Natural killer cell treated with Interleukin-12 subunit alpha and Interleukin-12 subunit beta and Interleukin-15 and Interleukin-18, amount 100 ng/mL, for 72 hours (primary cell): ENCODE data around the gene CNGA1. TPM values are rescaled to one million over a fixed set of nuclear protein-coding genes. Genes with fewer than 3 reads are reported as not detected.
"Not testable (repeated sequence)": the region's sequence is repeated elsewhere in the genome, so short reads cannot be mapped to it uniquely, and the experiment has no call there.

Experiments used
- ATAC-seq, 2 donors: fragments of 150-1000 bp; cut with Tn5 transposase in 1 of 2; sonication (Bioruptor Pico), chemical (Tn5 transposase) in 1 of 2; 2 replicates each; pipeline ENCODE4 v1.10.0; 2021
- DNase-seq: peaks from one replicate; pipeline ENCODE4 v3.0.0; 2022; ENCODE audit warnings: low spot score
- H3K27ac Mint-ChIP-seq, 2 donors: 1 replicate in 1 of 2; 2 replicates in 1 of 2; pipeline ENCODE4 v1.8.0; 2022; ENCODE audit warnings: mixed read lengths in 2 of 2, mild to moderate bottlenecking in 1 of 2, moderate library complexity in 1 of 2
- H3K27me3 Mint-ChIP-seq, 2 donors: 1 replicate in 1 of 2; 2 replicates in 1 of 2; pipeline ENCODE4 v1.8.0; 2022; ENCODE audit warnings: mixed read lengths in 2 of 2
- H3K36me3 Mint-ChIP-seq: one replicate; pipeline ENCODE4 v1.8.0; 2022; ENCODE audit warnings: mixed read lengths
- H3K4me1 Mint-ChIP-seq, 2 donors: 1 replicate in 1 of 2; 2 replicates in 1 of 2; pipeline ENCODE4 v1.8.0; 2022; ENCODE audit warnings: low read depth in 2 of 2, mixed read lengths in 2 of 2, mild to moderate bottlenecking in 1 of 2
- H3K4me3 Mint-ChIP-seq: one replicate; pipeline ENCODE4 v1.8.0; 2022; ENCODE audit warnings: mixed read lengths
- H3K9me3 Mint-ChIP-seq: 2 replicates; pipeline ENCODE4 v1.8.0; 2022; ENCODE audit warnings: mixed read lengths
- total RNA-seq, 2 donors: library from RNA; stranded (reverse); gene quantifications; one replicate each; pipeline ENCODE4 v1.2.3, GENCODE V29; 2022

CNGA1 gene
- total RNA-seq, 2 donors from 2014 or later, result not detected

DNA sequence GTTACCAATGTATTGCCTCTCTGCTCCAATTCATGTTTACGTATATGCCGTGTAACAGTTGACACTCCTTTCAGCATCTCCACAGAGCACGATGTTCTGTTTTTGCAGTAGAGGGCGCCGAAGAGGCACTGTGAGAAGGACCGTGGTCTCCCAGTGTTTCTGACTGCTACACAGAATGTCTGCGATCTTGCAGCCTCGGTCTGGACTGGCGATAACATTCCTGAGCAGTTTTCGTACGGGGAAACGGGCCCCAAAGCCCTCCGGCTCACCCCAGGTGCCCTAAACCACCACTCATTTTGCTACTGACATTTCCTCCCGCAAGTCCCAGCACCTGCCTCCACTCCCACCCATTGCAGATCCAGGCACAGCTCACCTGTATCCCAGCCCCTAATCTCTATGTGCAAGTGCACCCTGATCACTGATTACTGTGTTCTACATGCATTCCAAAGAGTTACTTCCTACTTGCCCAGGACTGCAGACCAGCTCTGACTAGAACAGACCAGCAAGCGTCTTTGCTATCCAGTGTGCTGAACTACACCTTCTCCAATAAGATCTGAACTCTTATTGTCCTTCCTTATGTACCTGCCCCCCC is 89.7 kb downstream of the CNGA1 start:
- H3K36me3 Mint-ChIP-seq, result no peaks in the 10 kb centered on the region
- peak; percentile 80 to 83 for ATAC-seq
- H3K4me1 Mint-ChIP-seq, result peaks cover 6 to 7% of the 10 kb centered on the region in 2 donors
- H3K9me3 Mint-ChIP-seq, result no peaks in the 10 kb centered on the region
- H3K27ac Mint-ChIP-seq, result peak overlapping the region in 1 of 2 donors; percentile 31
- DNase-seq, result peak; percentile 69
- H3K27me3 Mint-ChIP-seq, result peaks cover 34 to 55% of the 10 kb centered on the region in 2 donors
- no peak overlapping the region for H3K4me3 Mint-ChIP-seq

DNA sequence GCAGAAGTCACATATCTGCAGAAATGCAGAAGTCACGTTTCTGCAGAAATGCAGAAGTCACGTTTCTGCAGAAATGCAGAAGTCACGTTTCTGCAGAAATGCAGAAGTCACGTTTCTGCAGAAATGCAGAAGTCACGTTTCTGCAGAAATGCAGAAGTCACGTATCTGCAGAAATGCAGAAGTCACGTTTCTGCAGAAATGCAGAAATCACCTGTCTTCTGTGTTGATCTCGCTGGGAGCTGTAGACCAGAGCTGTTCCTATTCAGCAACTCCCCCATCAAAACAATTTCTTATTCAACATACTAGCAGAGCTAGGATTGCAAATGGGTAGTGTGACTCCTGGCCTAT is 93.2 kb downstream of the CNGA1 start:
- H3K36me3 Mint-ChIP-seq, H3K4me3 Mint-ChIP-seq: not testable (repeated sequence)

DNA sequence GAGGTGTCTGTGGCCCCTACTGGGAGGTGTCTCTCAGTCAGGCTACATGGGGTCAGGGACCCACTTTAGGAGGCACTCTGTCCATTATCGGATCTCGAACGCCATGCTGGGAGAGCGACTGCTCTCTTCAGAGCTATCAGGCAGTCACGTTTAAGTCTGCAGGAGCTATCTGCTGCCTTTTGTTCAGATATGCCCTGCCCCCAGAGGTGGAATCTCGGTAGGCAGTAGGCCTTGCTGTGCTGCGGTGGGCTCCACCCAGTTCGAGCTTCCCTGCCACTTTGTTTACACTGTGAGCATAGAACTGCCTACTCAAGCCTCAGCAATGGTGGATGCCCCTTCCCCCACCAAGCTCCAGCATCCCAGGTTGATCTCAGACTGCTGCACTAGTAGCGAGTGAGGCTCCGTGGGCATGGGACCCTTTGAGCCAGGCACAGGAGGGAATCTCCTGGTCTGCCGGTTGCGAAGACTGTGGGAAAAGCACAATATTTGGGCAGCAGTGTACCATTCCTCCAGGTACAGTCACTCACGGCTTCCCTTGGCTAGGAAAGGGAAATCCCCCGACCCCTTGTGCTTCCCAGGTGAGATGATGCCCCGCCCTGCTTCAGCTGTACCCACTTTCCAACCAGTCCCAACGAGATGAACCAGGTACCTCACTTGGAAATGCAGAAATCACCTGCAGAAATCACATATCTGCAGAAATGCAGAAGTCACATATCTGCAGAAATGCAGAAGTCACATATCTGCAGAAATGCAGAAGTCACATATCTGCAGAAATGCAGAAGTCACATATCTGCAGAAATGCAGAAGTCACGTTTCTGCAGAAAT is 93.8 kb downstream of the CNGA1 start:
- Mint-ChIP-seq H3K27me3 (peaks cover 35 to 56% of the 10 kb centered on the region in 2 donors), H3K36me3 (peaks cover 13% of the 10 kb centered on the region), H3K4me1 (peaks cover 12 to 13% of the 10 kb centered on the region in 2 donors)
- H3K27ac Mint-ChIP-seq, H3K9me3 Mint-ChIP-seq, DNase-seq, H3K4me3 Mint-ChIP-seq, ATAC-seq: not testable (repeated sequence)

More for the DNA sequence above, 93.2 kb downstream of the CNGA1 start:
- peaks cover 38 to 62% of the 10 kb centered on the region in 2 donors for H3K27me3 Mint-ChIP-seq
- not testable (repeated sequence) for H3K27ac Mint-ChIP-seq, DNase-seq, ATAC-seq, H3K9me3 Mint-ChIP-seq
- H3K4me1 Mint-ChIP-seq, result peaks cover 12 to 13% of the 10 kb centered on the region in 2 donors

- Mint-ChIP-seq H3K36me3 (peaks cover 21% of the 10 kb centered on the region), H3K27me3 (peaks cover 17 to 24% of the 10 kb centered on the region in 2 donors), H3K4me1 (peaks cover 26 to 27% of the 10 kb centered on the region in 2 donors)
- ATAC-seq, H3K9me3 Mint-ChIP-seq, DNase-seq, H3K4me3 Mint-ChIP-seq, H3K27ac Mint-ChIP-seq: not testable (repeated sequence)
These were observed 99.3 kb downstream of the CNGA1 start for GRCh38 chr4:47917163-47917562.

DNA sequence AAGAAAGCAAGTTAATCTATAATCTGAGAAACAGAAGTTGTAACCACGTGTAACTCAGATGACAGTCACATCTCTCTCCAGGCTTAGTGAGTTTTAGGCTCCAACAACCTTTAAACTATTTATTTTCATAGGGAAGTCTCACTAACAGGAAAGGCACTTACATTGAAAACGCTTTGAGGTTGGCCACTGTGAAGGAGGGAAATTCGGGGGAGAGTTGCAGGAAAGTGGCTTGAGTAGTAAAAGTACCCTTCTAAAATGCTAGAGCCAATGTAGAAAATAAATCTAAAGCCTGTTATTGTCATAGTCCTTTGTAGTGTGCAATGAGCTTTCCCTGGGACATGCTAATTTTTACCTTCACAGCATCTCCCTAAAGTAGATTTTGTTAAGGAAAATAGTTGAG is 101.1 kb downstream of the CNGA1 start:
- Mint-ChIP-seq H3K4me1 (peaks cover 28 to 33% of the 10 kb centered on the region in 2 donors), H3K27me3 (peaks cover 8 to 11% of the 10 kb centered on the region in 2 donors), H3K27ac (peak overlapping the region; percentile 82 to 90), H3K36me3 (peaks cover 21% of the 10 kb centered on the region), H3K9me3 (peaks cover 8% of the 10 kb centered on the region), H3K4me3 (peak overlapping the region; percentile 96)
- DNase-seq, result peak; percentile 66
- ATAC-seq, result no peak

DNA sequence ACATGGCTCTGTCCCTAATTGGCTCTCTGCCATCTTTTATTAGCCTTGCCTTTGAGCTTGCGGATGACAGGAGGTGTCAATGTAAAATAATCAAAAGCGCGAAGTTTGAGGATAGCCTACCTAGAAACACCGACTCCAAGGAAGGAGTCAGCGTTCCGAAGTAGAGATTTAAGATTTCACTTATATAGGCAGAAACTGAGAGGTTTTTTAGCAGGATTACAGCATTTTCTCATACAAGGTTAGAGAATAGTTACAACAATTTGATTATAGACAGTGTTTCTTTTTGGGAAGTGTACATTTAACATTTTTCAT is 101.6 kb downstream of the CNGA1 start:
- ATAC-seq, result no peak
- peaks cover 8% of the 10 kb centered on the region for H3K9me3 Mint-ChIP-seq
- H3K36me3 Mint-ChIP-seq, result peaks cover 21% of the 10 kb centered on the region
- peak overlapping the region; percentile 82 to 90 for H3K27ac Mint-ChIP-seq
- peak overlapping the region; percentile 96 for H3K4me3 Mint-ChIP-seq
- H3K27me3 Mint-ChIP-seq, result peaks cover 3 to 6% of the 10 kb centered on the region in 2 donors
- DNase-seq, result no peak
- H3K4me1 Mint-ChIP-seq, result peaks cover 24 to 29% of the 10 kb centered on the region in 2 donors

- peak within 1 kb of the TSS; percentile 82 to 90 for H3K27ac Mint-ChIP-seq
- DNase-seq (peak; percentile 98), ATAC-seq (peak; percentile 99)
- H3K4me1 Mint-ChIP-seq, result peaks cover 22 to 29% of the 10 kb centered on the region in 2 donors
- peaks cover 8% of the 10 kb centered on the region for H3K9me3 Mint-ChIP-seq
- H3K4me3 Mint-ChIP-seq, result peak within 1 kb of the TSS; percentile 96
- H3K27me3 Mint-ChIP-seq, result peaks cover 0 to 4% of the 10 kb centered on the region in 2 donors
- peaks cover 21% of the 10 kb centered on the region for H3K36me3 Mint-ChIP-seq
These were observed 102.1 kb downstream of the CNGA1 start, which contains the start of gene NFXL1 for GRCh38 chr4:47914220-47914925. TSS of gene NFXL1 (minus strand) at chr4:47914583. CDS start at chr4:47914203, 380 bp downstream.

- H3K27me3 Mint-ChIP-seq, result peaks cover 0 to 3% of the 10 kb centered on the region in 2 donors
- peaks cover 18% of the 10 kb centered on the region for H3K36me3 Mint-ChIP-seq
- peaks cover 6% of the 10 kb centered on the region for H3K9me3 Mint-ChIP-seq
- H3K27ac Mint-ChIP-seq, result peak overlapping the region; percentile 82 to 90
- peak overlapping the region; percentile 96 for H3K4me3 Mint-ChIP-seq
- peaks cover 22 to 29% of the 10 kb centered on the region in 2 donors for H3K4me1 Mint-ChIP-seq
- ATAC-seq, result peak in 1 of 2 donors; percentile 28
- no peak for DNase-seq
These were observed 102.6 kb downstream of the CNGA1 start for GRCh38 chr4:47913861-47914219.

GRCh38 chr4:47913330-47913729 is 103.2 kb downstream of the CNGA1 start:
- peaks cover 16% of the 10 kb centered on the region for H3K36me3 Mint-ChIP-seq
- H3K4me1 Mint-ChIP-seq, result peaks cover 22 to 29% of the 10 kb centered on the region in 2 donors
- DNase-seq (no peak), ATAC-seq (no peak)
- H3K27me3 Mint-ChIP-seq, result no peaks in the 10 kb centered on the region
- peaks cover 3% of the 10 kb centered on the region for H3K9me3 Mint-ChIP-seq
- peak overlapping the region; percentile 82 to 90 for H3K27ac Mint-ChIP-seq
- peak overlapping the region; percentile 96 for H3K4me3 Mint-ChIP-seq

GRCh38 chr4:47907089-47907646 is 109.3 kb downstream of the CNGA1 start:
- Mint-ChIP-seq H3K4me3 (no peak overlapping the region), H3K4me1 (peaks cover 3 to 7% of the 10 kb centered on the region in 2 donors), H3K9me3 (no peaks in the 10 kb centered on the region), H3K27me3 (no peaks in the 10 kb centered on the region), H3K27ac (no peak overlapping the region), H3K36me3 (peaks cover 15% of the 10 kb centered on the region)
- ATAC-seq (no peak), DNase-seq (no peak)

GRCh38 chr4:47899639-47900038 is 116.8 kb downstream of the CNGA1 start:
- Mint-ChIP-seq H3K27ac (no peak overlapping the region), H3K36me3 (peaks cover 16% of the 10 kb centered on the region), H3K9me3 (no peaks in the 10 kb centered on the region)

GRCh38 chr4:47891928-47892327 is 124.6 kb downstream of the CNGA1 start:
- no peak for DNase-seq
- H3K4me3 Mint-ChIP-seq, result no peak overlapping the region
- no peaks in the 10 kb centered on the region for H3K27me3 Mint-ChIP-seq
- H3K36me3 Mint-ChIP-seq, result peaks cover 35% of the 10 kb centered on the region
- H3K27ac Mint-ChIP-seq, result no peak overlapping the region
- no peaks in the 10 kb centered on the region for H3K9me3 Mint-ChIP-seq
- ATAC-seq, result no peak
- no peaks in the 10 kb centered on the region for H3K4me1 Mint-ChIP-seq

More at GRCh38 chr4:47899639-47900038, 116.8 kb downstream of the CNGA1 start:
- ATAC-seq (no peak), DNase-seq (no peak)
- Mint-ChIP-seq H3K4me1 (no peaks in the 10 kb centered on the region), H3K27me3 (no peaks in the 10 kb centered on the region), H3K4me3 (no peak overlapping the region)
